GM18951 (cell line): ENCODE measurements around the gene GMEB2.

Source experiments
- POLR2A ChIP-seq: IDR thresholded peaks from 4 replicates; pipeline ENCODE4 v1.6.1; 2011; ENCODE audit warnings: mild to moderate bottlenecking; ENCODE audit not compliant: insufficient read length, insufficient read depth; ENCODE audit errors: extremely low read depth
- in situ Hi-C: fragments of 300-500 bp; cut with MboI; formaldehyde crosslinking; loops from one replicate; pipeline ENCODE4 v1.12.0; 2022; ENCODE audit warnings: low sequenced_read_pairs, mixed read lengths, inconsistent platforms; ENCODE audit not compliant: unreplicated experiment

Gene GMEB2

DNA sequence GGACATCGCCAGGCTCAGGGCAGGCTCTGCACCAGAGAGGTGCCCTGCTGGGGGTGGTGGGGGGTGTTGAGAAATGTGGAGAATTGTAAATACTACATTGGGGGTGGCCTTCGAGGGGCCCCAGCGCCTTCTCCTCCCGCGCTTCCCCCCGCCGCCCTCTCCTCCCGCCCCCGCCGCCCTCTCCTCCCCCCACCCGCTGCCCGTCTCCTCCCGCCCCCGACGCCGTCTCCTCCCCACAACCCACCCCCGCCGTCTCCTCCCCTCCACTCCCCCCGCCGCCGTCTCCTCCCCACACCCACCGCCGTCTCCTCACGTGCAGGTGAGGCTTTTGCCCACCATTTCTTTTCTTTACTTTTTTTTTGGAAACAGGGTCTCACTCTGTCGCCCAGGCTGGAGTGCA is 77.9 kb downstream of the GMEB2 start:
- in situ Hi-C loops = no loop called here
- TF ChIP-seq POLR2A = no peak

DNA sequence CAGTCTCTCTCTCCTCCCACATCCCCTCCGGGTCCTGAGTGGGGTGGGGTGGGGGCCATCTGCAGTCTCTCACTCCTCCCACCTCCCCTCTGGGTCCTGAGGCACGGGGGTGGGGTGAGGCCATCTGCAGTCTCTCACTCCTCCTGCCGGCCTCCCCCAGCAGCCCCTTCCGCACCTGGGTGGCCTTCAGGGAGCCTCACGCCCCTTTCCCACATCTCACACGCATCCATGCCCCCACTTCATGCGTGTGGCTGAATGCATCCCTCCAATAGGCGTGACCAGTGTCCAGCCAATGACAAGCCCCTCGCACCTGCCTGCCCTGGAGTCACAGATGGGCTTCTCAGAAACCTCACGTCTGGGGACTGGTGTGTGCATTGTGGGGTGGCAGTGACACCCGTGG is 78.4 kb downstream of the GMEB2 start:
- in situ Hi-C loops = no loop called here
- no peak for TF ChIP-seq POLR2A

DNA sequence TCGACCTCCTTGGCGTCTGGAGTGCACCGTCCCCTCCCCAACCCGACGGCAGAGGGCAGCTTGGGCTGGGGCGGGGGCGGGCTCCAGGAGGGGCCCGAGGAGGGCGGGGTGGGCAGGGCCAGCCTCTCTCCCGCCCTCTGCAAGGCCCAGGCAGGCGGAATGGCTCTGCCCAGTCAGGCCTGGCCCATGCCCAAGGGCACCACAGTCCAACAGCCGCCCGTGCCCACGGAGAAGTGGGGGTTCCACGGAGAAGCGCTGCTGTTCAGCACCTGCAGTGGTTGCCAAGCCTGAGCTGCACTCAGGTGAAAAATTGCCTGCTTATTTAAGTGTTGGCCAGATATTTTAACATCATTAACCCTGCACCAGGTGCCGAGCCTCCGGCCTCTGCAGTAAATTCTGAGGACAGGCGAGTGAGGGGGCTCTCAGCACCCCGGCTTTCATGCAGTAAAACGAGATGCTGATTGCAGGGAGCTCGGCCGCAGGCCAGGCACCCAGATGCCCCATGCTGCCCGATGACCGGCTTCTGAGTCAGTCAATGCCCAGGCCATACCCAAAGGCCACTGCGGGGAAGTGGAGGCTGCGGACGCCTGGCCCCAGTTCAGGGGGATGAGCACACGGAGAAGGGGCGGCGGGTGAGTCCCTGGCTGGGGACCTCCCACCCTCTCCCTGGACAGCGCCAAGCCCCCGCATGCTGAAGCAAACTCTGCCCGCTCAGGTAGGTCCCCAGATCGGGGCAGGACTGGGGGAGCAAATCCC is 79.0 kb downstream of the GMEB2 start, which contains the start of gene SRMS:
Gene SRMS (minus strand): TSS at position 25 of the 756 bp plus-strand sequence. CDS start 286 bp downstream, outside the sequence.
- in situ Hi-C loops = no loop called here
- TF ChIP-seq POLR2A = no peak

DNA sequence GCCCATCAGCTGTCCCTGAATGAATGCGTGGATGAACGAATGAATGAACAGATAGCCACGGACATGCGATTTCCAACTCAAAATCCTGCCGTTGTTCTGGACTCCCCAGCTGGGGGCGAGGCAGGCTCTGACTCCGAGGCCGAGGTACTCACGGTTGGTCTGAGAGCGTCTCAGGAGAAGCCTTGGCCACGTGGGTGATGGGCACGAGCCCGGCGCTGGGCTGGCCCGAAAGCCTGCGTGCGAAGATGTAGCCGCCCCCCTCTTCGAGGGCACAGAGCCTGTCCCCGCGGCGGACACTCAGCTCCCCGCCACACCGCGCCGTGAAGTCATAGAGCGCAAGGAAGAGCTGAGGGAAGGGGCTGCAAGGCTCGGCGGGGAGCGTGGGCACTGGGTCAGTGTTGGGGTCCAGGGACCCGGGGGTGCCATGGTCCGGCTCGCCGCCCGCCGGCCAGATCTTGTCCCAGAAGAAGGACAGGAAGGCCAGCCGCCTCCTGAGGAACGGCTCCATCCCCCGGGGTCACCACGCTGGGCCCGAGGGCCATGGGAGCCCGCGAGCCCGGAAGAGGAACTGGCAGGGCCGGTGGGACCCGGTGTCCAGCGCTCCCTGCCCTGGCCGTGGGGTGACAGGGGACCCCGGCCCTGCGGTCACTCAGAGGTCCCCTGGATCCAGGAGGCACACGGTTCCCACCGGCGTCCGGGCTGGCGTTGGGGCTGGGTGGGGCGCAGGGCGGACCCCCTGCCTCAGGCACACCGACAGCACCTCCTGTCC is 79.8 kb downstream of the GMEB2 start:
- TF ChIP-seq POLR2A = no peak

DNA sequence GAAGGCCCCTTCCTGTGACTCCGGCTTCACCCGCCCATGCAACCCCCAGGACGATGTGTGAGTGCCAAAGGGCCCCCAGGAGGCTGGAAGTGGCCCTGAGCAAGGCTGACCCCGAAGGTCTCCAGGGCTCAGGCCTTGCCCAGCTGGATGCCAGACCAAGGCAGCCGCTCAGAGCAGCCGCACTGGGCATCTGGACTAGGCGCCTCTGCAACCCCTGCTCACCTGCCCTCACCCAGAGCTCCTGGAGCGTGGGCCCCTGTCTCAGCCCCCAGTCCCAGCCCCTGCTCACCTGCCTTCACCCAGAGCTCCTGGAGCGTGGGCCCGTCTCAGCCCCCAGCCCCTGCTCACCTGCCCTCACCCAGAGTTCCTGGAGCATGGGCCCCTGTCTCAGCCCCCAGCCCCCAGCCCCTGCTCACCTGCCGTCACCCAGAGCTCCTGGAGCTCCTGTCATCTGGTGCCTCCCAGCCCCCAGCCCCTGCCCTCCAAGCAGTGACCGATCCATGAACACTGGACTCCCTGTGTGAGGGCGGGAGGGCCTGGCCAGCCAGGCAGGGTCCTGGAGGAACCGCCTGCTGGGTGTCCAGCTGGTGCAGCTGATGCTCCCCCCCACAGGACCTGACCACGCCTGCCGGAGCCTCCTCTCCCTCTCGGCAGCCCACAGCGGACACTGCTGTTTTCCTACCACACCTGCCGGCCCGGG is 80.5 kb downstream of the GMEB2 start:
- in situ Hi-C loops = no loop called here
- no peak for TF ChIP-seq POLR2A

More for the DNA sequence above, 79.8 kb downstream of the GMEB2 start:
- in situ Hi-C loops = no loop called here

DNA sequence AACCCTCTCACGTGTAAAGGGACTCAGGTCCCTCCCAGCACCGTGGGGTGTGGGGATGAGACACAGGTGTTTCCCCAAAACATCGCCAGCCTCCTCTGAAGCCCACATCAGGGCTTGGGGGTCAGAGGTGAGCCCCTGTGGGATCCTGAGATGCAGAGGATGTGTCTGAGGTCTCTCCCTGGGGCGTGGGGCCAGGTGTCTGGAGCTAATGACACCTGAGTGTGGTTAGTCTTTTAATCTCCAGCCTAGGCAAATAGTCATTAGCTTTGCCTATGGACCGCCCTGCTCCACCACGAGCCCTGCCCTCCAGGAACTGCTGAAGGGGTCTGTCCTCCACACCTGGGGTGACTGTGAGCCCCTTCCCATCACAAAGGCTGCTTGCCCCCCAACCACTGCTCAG is 81.1 kb downstream of the GMEB2 start:
- in situ Hi-C loops = no loop called here
- no peak for TF ChIP-seq POLR2A

DNA sequence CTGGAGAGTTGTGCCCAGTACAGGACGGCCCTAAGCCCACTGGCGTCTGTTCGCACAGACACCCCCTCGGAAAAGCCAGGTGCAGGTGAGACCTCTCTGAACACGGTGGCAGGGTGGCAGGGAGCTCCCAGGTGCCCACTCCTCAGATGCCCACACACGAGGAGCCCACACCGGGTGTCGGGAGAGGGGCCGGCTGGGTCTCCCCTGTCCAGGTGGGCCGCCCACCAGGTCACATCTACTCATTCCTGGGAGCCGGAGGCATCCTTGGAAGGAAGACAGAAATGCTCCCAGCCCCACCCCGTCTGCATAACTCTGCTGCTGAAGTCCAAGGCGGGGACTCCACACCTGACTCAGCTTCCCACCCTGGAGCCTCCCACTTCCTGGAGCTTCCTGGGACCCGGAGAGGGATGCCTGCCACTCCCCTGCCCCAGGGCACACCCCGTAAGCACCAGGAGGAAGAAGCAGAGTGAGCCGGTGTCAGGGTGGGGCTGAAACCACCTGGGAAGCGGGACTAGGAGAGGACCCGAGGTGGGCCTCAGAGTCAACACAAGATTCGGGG is 81.9 kb downstream of the GMEB2 start:
- TF ChIP-seq POLR2A = no peak
- in situ Hi-C loops = no loop called here

DNA sequence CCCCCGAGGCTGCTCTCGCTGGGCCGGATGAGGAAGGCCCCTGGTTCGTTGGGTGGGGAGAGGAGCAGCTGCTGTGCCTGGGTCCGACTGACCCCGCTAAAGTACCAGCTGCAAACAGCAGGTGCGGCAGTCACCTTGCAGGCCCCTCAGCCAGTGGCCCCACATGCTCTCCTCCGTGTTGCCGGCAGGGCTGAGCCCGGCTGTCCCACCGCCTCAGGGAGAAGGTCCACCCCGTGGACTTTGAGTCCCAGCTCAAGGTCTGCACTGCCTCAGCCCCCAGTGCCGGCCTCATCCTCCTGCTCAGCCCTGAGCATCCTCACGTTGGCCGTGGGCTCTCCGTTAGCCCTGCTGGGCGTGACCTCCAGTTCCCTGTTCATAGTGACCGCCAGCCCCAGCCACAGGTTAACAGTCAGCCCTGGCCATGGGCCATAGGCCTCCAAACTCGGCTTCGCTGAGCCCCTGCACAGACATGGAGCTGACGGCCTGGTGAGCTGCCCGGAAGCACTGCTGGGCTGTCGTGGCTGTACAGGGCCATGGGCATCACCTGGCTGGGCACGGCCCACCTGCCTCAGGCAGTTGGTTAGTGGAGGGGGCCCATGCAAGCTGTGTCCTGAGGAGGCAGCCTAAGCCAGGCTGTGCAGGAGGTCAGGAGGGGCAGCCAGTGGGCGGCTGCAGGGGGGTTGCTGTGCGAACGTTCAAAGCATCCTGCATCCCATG is 82.5 kb downstream of the GMEB2 start:
- TF ChIP-seq POLR2A = no peak
- in situ Hi-C loops = no loop called here

DNA sequence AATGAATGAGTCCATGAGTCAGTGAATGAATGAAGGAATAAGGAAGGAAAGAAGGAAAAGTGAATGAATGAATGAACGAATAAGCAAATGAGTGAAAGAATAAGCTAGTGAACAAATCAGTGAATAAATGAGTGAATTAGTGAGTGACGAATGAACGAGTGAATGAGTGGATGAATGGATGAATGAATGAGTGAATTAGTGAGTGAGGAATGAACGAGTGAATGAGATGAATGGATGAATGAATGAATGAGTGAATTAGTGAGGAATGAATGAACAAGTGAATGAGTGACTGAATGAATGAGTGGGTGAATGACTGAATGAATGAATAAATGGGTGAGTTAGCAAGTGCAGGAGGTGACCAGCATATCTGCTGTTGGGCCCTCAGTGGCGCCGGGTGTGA is 83.2 kb downstream of the GMEB2 start:
- no peak for TF ChIP-seq POLR2A
- in situ Hi-C loops = no loop called here

DNA sequence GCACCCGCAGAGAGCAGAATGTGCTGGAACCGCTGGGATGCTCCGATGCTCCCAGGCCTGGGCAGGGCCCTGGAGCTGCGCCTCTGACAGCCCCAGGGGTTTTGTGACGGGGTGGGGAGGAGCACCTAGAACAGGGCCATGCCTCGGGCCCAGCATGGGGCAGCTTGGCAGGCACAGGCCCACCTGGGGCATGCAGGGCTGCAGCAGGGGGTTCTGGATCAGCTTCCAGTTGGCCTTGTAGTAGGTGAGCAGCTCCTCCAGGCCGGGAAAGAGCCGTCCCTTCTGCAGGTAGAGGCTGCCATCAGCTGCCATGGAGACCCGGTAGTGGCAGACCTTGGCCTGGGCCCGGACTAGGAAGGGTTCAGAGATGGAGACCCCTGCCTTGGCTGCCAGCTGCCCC is 83.8 kb downstream of the GMEB2 start:
- TF ChIP-seq POLR2A = no peak
- in situ Hi-C loops = no loop called here

DNA sequence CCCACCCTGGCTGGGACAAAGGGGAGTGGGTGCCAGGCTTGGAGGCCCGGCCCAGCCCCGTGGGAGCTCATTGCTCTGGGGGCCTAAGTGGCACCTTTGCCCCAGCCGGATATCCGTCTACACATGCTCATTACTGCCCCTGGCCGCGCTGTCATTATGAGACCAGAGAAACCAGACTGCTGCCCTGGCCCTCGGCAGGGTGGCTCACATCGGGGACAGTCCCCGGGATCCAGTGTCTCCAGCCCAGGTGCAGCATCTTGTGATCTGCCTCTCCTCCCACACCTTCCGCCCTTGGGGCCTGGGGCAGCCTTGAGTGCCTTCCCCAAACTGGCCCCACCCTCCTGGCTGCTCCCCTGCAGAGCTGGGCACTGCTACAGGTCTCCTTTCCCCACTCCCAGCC is 84.2 kb downstream of the GMEB2 start:
- TF ChIP-seq POLR2A = no peak
- in situ Hi-C loops = no loop called here

DNA sequence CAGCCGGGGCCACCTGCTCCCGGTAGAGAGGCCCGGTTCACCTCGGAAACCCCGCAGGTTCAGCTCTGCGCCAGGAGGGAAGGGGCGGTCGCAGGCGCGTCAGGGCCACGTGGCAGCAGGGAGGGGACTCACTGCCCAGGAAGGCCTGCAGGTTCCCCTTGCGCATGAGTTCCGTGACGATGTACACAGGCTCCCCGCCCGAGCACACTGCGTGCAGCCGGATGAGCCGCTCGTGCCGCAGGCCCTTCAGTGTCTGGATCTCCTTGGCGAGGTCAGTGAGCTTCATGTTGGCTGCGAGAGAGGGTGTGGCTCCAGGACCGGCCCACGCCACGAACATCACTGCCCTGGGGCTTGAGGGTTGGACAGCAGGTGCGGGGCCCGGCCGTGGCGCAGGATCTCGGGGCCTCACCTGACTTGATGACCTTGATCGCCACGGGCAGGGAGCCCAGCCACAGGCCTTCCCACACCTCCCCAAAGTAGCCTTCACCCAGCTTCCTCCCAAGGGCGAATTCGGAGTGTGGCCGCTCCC is 84.8 kb downstream of the GMEB2 start:
- in situ Hi-C loops = no loop called here
- TF ChIP-seq POLR2A = no peak

DNA sequence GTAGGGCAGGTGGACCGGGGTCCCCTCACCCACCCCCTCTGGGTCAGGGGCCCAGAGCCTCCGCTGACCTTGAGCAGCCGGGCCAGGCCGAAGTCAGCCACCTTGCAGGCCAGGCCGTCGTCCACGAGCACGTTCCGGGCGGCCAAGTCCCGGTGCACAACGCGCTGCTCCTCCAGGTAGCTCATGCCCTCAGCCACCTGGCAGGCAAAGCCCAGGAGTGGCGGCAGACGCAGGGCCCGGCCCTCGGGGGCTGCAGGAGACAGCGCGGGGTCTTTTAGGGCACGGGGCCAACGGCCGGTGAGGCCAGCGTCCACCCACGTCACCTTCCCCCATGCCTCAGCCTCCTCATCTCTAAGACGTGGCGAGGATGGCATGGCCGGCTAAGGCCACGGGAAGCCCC is 85.5 kb downstream of the GMEB2 start:
- in situ Hi-C loops = no loop called here
- no peak for TF ChIP-seq POLR2A
